A549 (cell line): Measurements from ENCODE around the gene RAB2B. TPM values are rescaled to one million over a fixed set of nuclear protein-coding genes. Genes with fewer than 3 reads are reported as not detected.
A peak's percentile ranks its signal among the peaks of the same experiment; 100 is the strongest.

Source experiments
- ATAC-seq, 2 experiments: fragments of 200-7000 bp in 1 of 2; fragments of >200 bp in 1 of 2; cut with Nextera tagmentation in 1 of 2; cut with Tn5 transposase in 1 of 2; 3 replicates each; pipeline versions ENCODE4 v1.8.0 to v1.9.1; 2018 to 2020; ENCODE audit warnings: mild to moderate bottlenecking in 1 of 2, moderate library complexity in 1 of 2
- CTCF ChIA-PET: fragments of 300-600 bp; sonication (Branson Sonifier 250); formaldehyde crosslinking; extraction: SDS; loops from one replicate; lab custom pipeline; 2021; ENCODE audit warnings: antibody characterized with exemption, inconsistent platforms; lab: Yijun Ruan, JAX
- POLR2A ChIA-PET: fragments of 350-600 bp; formaldehyde crosslinking; extraction: SDS; loops from one replicate; lab custom pipeline; 2021; ENCODE audit warnings: antibody characterized with exemption, inconsistent platforms; lab: Yijun Ruan, JAX
- DNase-seq, 2 experiments: peaks; one replicate each; pipeline versions ENCODE4 v3.0.0 to v3.0.0-alpha.2; 2011 to 2016; ENCODE audit warnings: low read depth in 1 of 2, low spot score in 1 of 2
- FAIRE-seq: peaks from 2 replicates; lab custom pipeline; 2011; peaks lifted over from hg19 to GRCh38; lab: Jason Lieb, UNC
- H3K27ac ChIP-seq, 2 experiments: fragments of >200 bp; sonication (Bioruptor Twin); formaldehyde crosslinking; 3 replicates each; pipeline ENCODE4 v1.5.1; 2016 to 2017
- H3K4me1 ChIP-seq: fragments of >200 bp; sonication (Bioruptor Twin); formaldehyde crosslinking; 3 replicates; pipeline ENCODE4 v1.6.1; 2016
- H3K4me2 ChIP-seq: fragments of >200 bp; sonication (Bioruptor Twin); formaldehyde crosslinking; 3 replicates; pipeline ENCODE4 v1.6.1; 2016
- H3K4me3 ChIP-seq: fragments of >200 bp; sonication (Bioruptor Twin); formaldehyde crosslinking; 3 replicates; pipeline ENCODE4 v1.5.1; 2016
- H3K9me3 ChIP-seq: fragments of >200 bp; sonication (Bioruptor Twin); formaldehyde crosslinking; 3 replicates; pipeline ENCODE4 v1.6.1; 2016
- BHLHE40 ChIP-seq: IDR thresholded peaks from 2 replicates; pipeline ENCODE4 v1.6.1; 2012; ENCODE audit warnings: low read depth, low read length, inconsistent platforms
- CHD2 ChIP-seq: fragments of 150-350 bp; IDR thresholded peaks from 2 replicates; pipeline ENCODE4 v1.6.1; 2014; ENCODE audit warnings: low read length; ENCODE audit not compliant: partially characterized antibody
- E2F6 ChIP-seq: IDR thresholded peaks from 2 replicates; pipeline ENCODE4 v1.6.1; 2012; ENCODE audit warnings: low read depth, borderline replicate concordance
- ELK1 ChIP-seq: fragments of 150-350 bp; IDR thresholded peaks from 2 replicates; pipeline ENCODE4 v1.6.1; 2014; ENCODE audit warnings: low read depth, mild to moderate bottlenecking, low read length
- EP300 ChIP-seq, 2 experiments: fragments of >200 bp; sonication (Bioruptor Twin); formaldehyde crosslinking; IDR thresholded peaks; 2 replicates in 1 of 2; 3 replicates in 1 of 2; pipeline ENCODE4 v1.6.1; 2016 to 2017
- ESRRA ChIP-seq: fragments of 150-350 bp; IDR thresholded peaks from 2 replicates; pipeline ENCODE4 v1.6.1; 2014; ENCODE audit warnings: mild to moderate bottlenecking, low read length, borderline replicate concordance
- HEYL ChIP-seq: fragments of 250-450 bp; sonication (Bioruptor Pico); IDR thresholded peaks from 2 replicates; pipeline ENCODE4 v1.8.0; 2021; ENCODE audit warnings: mild to moderate bottlenecking, moderate library complexity
- HMGXB4 ChIP-seq: fragments of 250-450 bp; sonication (Bioruptor Pico); IDR thresholded peaks from 2 replicates; pipeline ENCODE4 v1.5.0; 2021; ENCODE audit warnings: mild to moderate bottlenecking, moderate library complexity, borderline replicate concordance
- HOXB13 ChIP-seq: fragments of 250-450 bp; sonication (Bioruptor Pico); IDR thresholded peaks from 2 replicates; pipeline ENCODE4 v1.5.0; 2020; ENCODE audit warnings: low read depth, mild to moderate bottlenecking, moderate library complexity
- JUN ChIP-seq, 2 experiments: fragments of >200 bp; sonication (Bioruptor Twin); formaldehyde crosslinking; IDR thresholded peaks; 2 replicates in 1 of 2; 3 replicates in 1 of 2; pipeline ENCODE4 v1.6.1; 2016 to 2017
- KDM1A ChIP-seq: fragments of 200-600 bp; sonication (generic); IDR thresholded peaks from 2 replicates; pipeline ENCODE4 v1.6.1; 2016; ENCODE audit warnings: low read depth, mild to moderate bottlenecking
- MAFK ChIP-seq: fragments of 450-650 bp; IDR thresholded peaks from 2 replicates; pipeline ENCODE4 v1.6.1; 2014; ENCODE audit not compliant: partially characterized antibody
- NPAS2 ChIP-seq: fragments of 250-450 bp; sonication (Bioruptor Pico); IDR thresholded peaks from 2 replicates; pipeline ENCODE4 v1.8.0; 2022; ENCODE audit warnings: mild to moderate bottlenecking, moderate library complexity, borderline replicate concordance
- PHF8 ChIP-seq: fragments of 200-600 bp; sonication (generic); IDR thresholded peaks from 2 replicates; pipeline ENCODE4 v1.6.1; 2016; ENCODE audit warnings: low read depth, mild to moderate bottlenecking, antibody characterized with exemption, moderate library complexity, borderline replicate concordance
- POLR2A ChIP-seq: IDR thresholded peaks from 2 replicates; pipeline ENCODE4 v1.6.1; 2012; ENCODE audit warnings: mild to moderate bottlenecking, low read length
- REST ChIP-seq: fragments of 200-600 bp; sonication (generic); IDR thresholded peaks from 2 replicates; pipeline ENCODE4 v1.6.1; 2016; ENCODE audit warnings: antibody characterized with exemption, mild to moderate bottlenecking, moderate library complexity
- RFX5 ChIP-seq: fragments of 450-650 bp; IDR thresholded peaks from 2 replicates; pipeline ENCODE4 v1.7.1; 2014; ENCODE audit warnings: antibody characterized with exemption, mild to moderate bottlenecking, moderate library complexity
- TFCP2L1 ChIP-seq: fragments of 250-450 bp; sonication (Bioruptor Pico); IDR thresholded peaks from 2 replicates; pipeline ENCODE4 v1.5.0; 2021; ENCODE audit warnings: mild to moderate bottlenecking
- TP53 ChIP-seq: fragments of 250-450 bp; sonication (Bioruptor Pico); IDR thresholded peaks from 2 replicates; pipeline ENCODE4 v1.5.0; 2021; ENCODE audit warnings: mild to moderate bottlenecking, moderate library complexity
- WGBS: methylation state at CpG from one replicate; pipeline ENCODE4 v1.1.6; 2017; ENCODE audit errors: missing lambda C conversion rate; 5-methylcytosine and 5-hydroxymethylcytosine counted together
- polyA plus RNA-seq, 4 experiments: library from polyadenylated mRNA; depleted of rRNA in 3 of 4; stranded (reverse); fragments of >200 nt; fragmentation: RNase III in 1 of 4; extraction: RNeasy Plus Mini Kit Qiagen cat#74134 plus additional on column Dnase treatment in 1 of 4; gene quantifications; 2 replicates in 3 of 4; 3 replicates in 1 of 4; pipeline ENCODE4 v1.2.3, GENCODE V29; 2011 to 2017
- TF ChIP-seq, protein P1 (sequence below): IDR thresholded peaks from 2 replicates; pipeline ENCODE4 v1.6.1; 2012
- TF ChIP-seq, protein P2 (sequence below): fragments of >200 bp; sonication (Bioruptor Twin); formaldehyde crosslinking; IDR thresholded peaks from 3 replicates; pipeline ENCODE4 v1.6.1; 2016
- TF ChIP-seq, protein P3 (sequence below): fragments of 450-650 bp; IDR thresholded peaks from 2 replicates; pipeline ENCODE4 v1.6.1; 2014; ENCODE audit warnings: antibody characterized with exemption

RAB2B gene
- polyA plus RNA-seq, 2 of the 4 experiments (the other 2 are of a cell fraction), result 18.4 to 41.3 TPM

DNA sequence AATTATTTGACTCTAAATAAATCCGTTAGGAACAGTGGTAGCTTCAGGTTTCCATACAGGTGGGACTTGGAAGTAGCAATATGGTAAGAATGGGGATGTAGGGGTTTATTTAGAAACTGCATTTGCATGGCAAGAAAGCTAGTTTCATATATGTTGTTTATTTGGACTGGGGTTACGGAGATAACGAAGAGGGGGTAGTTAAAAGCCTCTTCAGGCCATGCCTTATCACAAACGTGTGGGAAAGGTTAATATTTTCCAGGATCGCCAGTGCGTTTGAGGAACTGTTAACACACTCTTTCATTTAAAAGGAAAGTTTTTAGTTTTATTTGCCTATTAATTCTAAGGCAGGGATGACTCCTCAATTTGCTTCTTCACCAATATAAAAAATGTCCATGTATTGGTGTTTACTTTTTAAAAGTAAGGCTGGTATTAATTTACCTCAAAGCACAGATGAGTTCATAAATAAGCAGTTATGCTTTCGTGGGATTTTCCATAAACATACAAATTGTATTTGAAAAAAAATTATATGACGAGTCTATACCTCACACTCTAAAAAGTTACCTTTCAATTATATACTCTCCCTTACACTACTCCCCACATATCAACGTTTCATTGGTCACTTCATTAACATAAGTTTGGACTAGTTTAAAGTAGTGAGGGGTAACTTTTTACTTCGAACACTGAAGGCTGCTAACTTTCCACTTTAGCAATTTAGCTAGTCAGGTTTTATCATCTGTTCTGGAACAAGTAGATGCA lies 814 bp downstream of the RAB2B start (continued):
- no peak for TF ChIP-seq BHLHE40
- TF ChIP-seq, protein P1, sequence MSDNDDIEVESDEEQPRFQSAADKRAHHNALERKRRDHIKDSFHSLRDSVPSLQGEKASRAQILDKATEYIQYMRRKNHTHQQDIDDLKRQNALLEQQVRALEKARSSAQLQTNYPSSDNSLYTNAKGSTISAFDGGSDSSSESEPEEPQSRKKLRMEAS, result no peak
- no peak for TF ChIP-seq HOXB13 (CRISPR knock-in tag)
- no peak for TF ChIP-seq TFCP2L1 (CRISPR knock-in tag)
- TF ChIP-seq, all 56 proteins: peak for 0

DNA sequence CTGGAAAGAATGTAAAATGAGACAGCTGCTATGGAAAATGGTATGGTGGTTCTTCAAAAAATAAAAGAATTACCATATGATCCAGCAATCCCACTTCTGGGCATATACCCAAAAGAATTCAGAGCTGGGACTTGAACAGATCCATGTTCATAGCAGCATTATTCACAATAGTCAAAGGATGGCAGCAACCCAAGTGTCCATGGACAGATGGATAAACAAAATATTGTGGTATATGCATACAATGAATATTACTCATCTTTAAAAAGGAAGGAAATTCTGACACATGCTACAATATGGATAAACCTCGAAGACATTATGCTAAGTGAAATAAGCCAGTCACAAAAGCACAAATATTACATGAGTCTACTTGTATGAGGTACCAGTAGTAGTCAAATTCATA lies 9.1 kb downstream of the RAB2B start:
- 75% methylated on average over 1 of the region's 1 CpG for WGBS
- no peak overlapping the region for H3K27ac ChIP-seq
- no peak for TF ChIP-seq EP300 (IDR thresholded peaks at IDR 0.05)
- TF ChIP-seq NPAS2 (CRISPR knock-in tag), result no peak
- no peak for TF ChIP-seq PHF8
- TF ChIP-seq TP53 (CRISPR knock-in tag), result no peak
- no peak for TF ChIP-seq CHD2
- TF ChIP-seq MAFK, result no peak
- TF ChIP-seq JUN (IDR thresholded peaks at IDR 0.05), result no peak
- no peak for TF ChIP-seq REST
- no peak for TF ChIP-seq ELK1
- POLR2A ChIA-PET, result interaction anchor here (1.3 kb wide), 1 partner anchor 12 kb away, joined by 4 read pairs; the partner anchor contains the start of gene CHD8
- H3K4me1 ChIP-seq, result no peaks in the 10 kb centered on the region
- H3K4me3 ChIP-seq, result no peak overlapping the region
- CTCF ChIA-PET, result interaction anchor here (2.6 kb wide), 1 partner anchor 11 kb away, joined by 17 read pairs; the partner anchor contains the start of gene CHD8
- ATAC-seq, result no peak
- H3K9me3 ChIP-seq, result no peaks in the 10 kb centered on the region
- DNase-seq, result no peak
- no peak for FAIRE-seq
- H3K4me2 ChIP-seq, result no peak overlapping the region

GRCh38 chr14:21455912-21456667 lies 20.7 kb downstream of the RAB2B start, which contains the start of gene CHD8:
Gene CHD8, minus strand, starts transcription at chr14:21456123. Its CDS starts 24,480 bp downstream, at chr14:21431643.
- Histone ChIP-seq H3K4me1 (peaks cover 11% of the 10 kb centered on the region; the same call in 2 of the 3 replicates), H3K4me2 (peak within 1 kb of the TSS; percentile 79), H3K9me3 (no peaks in the 10 kb centered on the region), H3K27ac (peak within 1 kb of the TSS; percentile 93 to 94), H3K4me3 (peak within 1 kb of the TSS; percentile 86)
- peak; percentile 97 for FAIRE-seq
- ChIA-PET CTCF (interaction anchor here (0.6 to 3.6 kb wide), 28 partner anchors 9 to 851 kb away, joined by 3 to 29 read pairs (median 3); partner anchors contain the start of genes METTL3, RAB2B and TOX4), POLR2A (interaction anchor here (0.7 to 2.9 kb wide), 9 partner anchors 9 to 72 kb away, joined by 3 to 43 read pairs (median 6); partner anchors contain the start of genes METTL3, RAB2B, SUPT16H and TOX4)
- WGBS, result 2% methylated on average over 35 of the region's 36 CpGs
- DNase-seq, result peak; percentile 99 to 100
- peak; percentile 99 for ATAC-seq
- TF ChIP-seq E2F6, result peak; percentile 26; the same call in 1 of the 2 replicates
- TF ChIP-seq HEYL (CRISPR knock-in tag), result no peak
- TF ChIP-seq, protein P2, sequence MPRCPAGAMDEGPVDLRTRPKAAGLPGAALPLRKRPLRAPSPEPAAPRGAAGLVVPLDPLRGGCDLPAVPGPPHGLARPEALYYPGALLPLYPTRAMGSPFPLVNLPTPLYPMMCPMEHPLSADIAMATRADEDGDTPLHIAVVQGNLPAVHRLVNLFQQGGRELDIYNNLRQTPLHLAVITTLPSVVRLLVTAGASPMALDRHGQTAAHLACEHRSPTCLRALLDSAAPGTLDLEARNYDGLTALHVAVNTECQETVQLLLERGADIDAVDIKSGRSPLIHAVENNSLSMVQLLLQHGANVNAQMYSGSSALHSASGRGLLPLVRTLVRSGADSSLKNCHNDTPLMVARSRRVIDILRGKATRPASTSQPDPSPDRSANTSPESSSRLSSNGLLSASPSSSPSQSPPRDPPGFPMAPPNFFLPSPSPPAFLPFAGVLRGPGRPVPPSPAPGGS, result no peak
- no peak for TF ChIP-seq ESRRA
- TF ChIP-seq EP300 (IDR thresholded peaks at IDR 0.05), result no peak
- TF ChIP-seq POLR2A, result peak; percentile 89
- no peak for TF ChIP-seq RFX5
- no peak for TF ChIP-seq KDM1A
- TF ChIP-seq, protein P3, sequence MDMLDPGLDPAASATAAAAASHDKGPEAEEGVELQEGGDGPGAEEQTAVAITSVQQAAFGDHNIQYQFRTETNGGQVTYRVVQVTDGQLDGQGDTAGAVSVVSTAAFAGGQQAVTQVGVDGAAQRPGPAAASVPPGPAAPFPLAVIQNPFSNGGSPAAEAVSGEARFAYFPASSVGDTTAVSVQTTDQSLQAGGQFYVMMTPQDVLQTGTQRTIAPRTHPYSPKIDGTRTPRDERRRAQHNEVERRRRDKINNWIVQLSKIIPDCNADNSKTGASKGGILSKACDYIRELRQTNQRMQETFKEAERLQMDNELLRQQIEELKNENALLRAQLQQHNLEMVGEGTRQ, result no peak
- TF ChIP-seq HMGXB4 (CRISPR knock-in tag), result no peak; the same call in 1 of the 2 replicates
